NCI-H2196 (cell line): ENCODE data around the gene CTDNEP1.
"Not testable (repeated sequence)": the region's sequence is repeated elsewhere in the genome, so short reads cannot be mapped to it uniquely, and the experiment has no call there.

Experiments
- DNase-seq: peaks from one replicate; lab custom pipeline; 2025; ENCODE audit not compliant: unreplicated experiment; lab: John Stamatoyannopoulos, UW

The CTDNEP1 gene

GRCh38 chr17:7249214-7249613 is 2.3 kb downstream of the CTDNEP1 start:
- DNase-seq, result no peak

GRCh38 chr17:7248796-7249195 is 2.7 kb downstream of the CTDNEP1 start:
- no peak for DNase-seq

GRCh38 chr17:7246779-7247178 is 4.8 kb downstream of the CTDNEP1 start:
- DNase-seq, result no peak

GRCh38 chr17:7243838-7244237 is 7.7 kb downstream of the CTDNEP1 start:
- not testable (repeated sequence) for DNase-seq

GRCh38 chr17:7243453-7243729 is 8.1 kb downstream of the CTDNEP1 start:
- DNase-seq, result no peak

- DNase-seq, result peak; percentile 87
These were observed 8.6 kb downstream of the CTDNEP1 start for GRCh38 chr17:7242717-7243452.

- peak; percentile 72 for DNase-seq
These were observed 9.5 kb downstream of the CTDNEP1 start, which contains the start of gene GABARAP for GRCh38 chr17:7241783-7242716. GABARAP (minus strand) TSS chr17:7242449; CDS start chr17:7242330, 119 bp downstream.

GRCh38 chr17:7241090-7241733 is 10.3 kb downstream of the CTDNEP1 start:
- no peak for DNase-seq

GRCh38 chr17:7240375-7240774 is 11.2 kb downstream of the CTDNEP1 start:
- no peak for DNase-seq

- DNase-seq, result peak; percentile 94
These were observed 12.2 kb downstream of the CTDNEP1 start, which contains the start of gene PHF23 for GRCh38 chr17:7239091-7240027. PHF23 (minus strand) TSS chr17:7239457; CDS start chr17:7239279, 178 bp downstream.

- DNase-seq, result no peak
These were observed 13.0 kb downstream of the CTDNEP1 start for GRCh38 chr17:7238420-7239090.

- peak; percentile 27 for DNase-seq
These were observed 13.6 kb downstream of the CTDNEP1 start for GRCh38 chr17:7237761-7238419.

GRCh38 chr17:7237266-7237760 is 14.2 kb downstream of the CTDNEP1 start:
- no peak for DNase-seq

- DNase-seq, result no peak
These were observed 14.7 kb downstream of the CTDNEP1 start for GRCh38 chr17:7236808-7237207.

- no peak for DNase-seq
These were observed 15.6 kb downstream of the CTDNEP1 start for GRCh38 chr17:7235693-7236665.

GRCh38 chr17:7234083-7234951 is 17.2 kb downstream of the CTDNEP1 start, which contains the start of gene DVL2:
DVL2 (minus strand) TSS chr17:7234517; CDS start chr17:7234262, 255 bp downstream.
- peak; percentile 78 for DNase-seq

- no peak for DNase-seq
These were observed 17.8 kb downstream of the CTDNEP1 start for GRCh38 chr17:7233701-7234082.
